ENCODE measurements around the gene TBC1D21. TPM values are rescaled to one million over a fixed set of nuclear protein-coding genes. Genes with fewer than 3 reads are reported as not detected.

TBC1D21 gene
- total RNA-seq, 1 donor from 2014 or later, result not detected

- peaks cover 15% of the 10 kb centered on the region for H3K27me3 ChIP-seq (ENCODE audit: low read depth)
- intact Hi-C loops (cut with DNase I), result no loop called here
- H3K9me3 ChIP-seq, result no peaks in the 10 kb centered on the region
- no peak overlapping the region for H3K4me3 ChIP-seq
- ATAC-seq (no peak), DNase-seq (no peak)
- no peak overlapping the region for H3K27ac ChIP-seq
- H3K36me3 ChIP-seq, result no peaks in the 10 kb centered on the region
- peak; percentile 58 for TF ChIP-seq CTCF (IDR thresholded peaks at IDR 0.05)
- H3K4me1 ChIP-seq, result no peaks in the 10 kb centered on the region
These were observed 636 bp downstream of the TBC1D21 start for GRCh38 chr15:73873889-73874511.

- ATAC-seq, result no peak
- no peak overlapping the region for H3K27ac ChIP-seq
- no peak overlapping the region for H3K4me3 ChIP-seq
- H3K9me3 ChIP-seq, result no peaks in the 10 kb centered on the region
- H3K27me3 ChIP-seq (ENCODE audit: low read depth), result peaks cover 20% of the 10 kb centered on the region
- TF ChIP-seq CTCF (IDR thresholded peaks at IDR 0.05), result no peak
- intact Hi-C loops (cut with DNase I), result no loop called here
- H3K4me1 ChIP-seq, result no peaks in the 10 kb centered on the region
- no peak for DNase-seq
- no peaks in the 10 kb centered on the region for H3K36me3 ChIP-seq
These were observed 6.1 kb downstream of the TBC1D21 start for GRCh38 chr15:73879426-73879825.

- no peak for ATAC-seq
- intact Hi-C loops (cut with DNase I), result no loop called here
- no peak overlapping the region for H3K4me3 ChIP-seq
- no peaks in the 10 kb centered on the region for H3K4me1 ChIP-seq
- H3K27me3 ChIP-seq (ENCODE audit: low read depth), result peaks cover 13% of the 10 kb centered on the region
- TF ChIP-seq CTCF (IDR thresholded peaks at IDR 0.05), result no peak
- H3K27ac ChIP-seq, result no peak overlapping the region
- H3K9me3 ChIP-seq, result no peaks in the 10 kb centered on the region
- DNase-seq, result no peak
- no peaks in the 10 kb centered on the region for H3K36me3 ChIP-seq
These were observed 8.4 kb downstream of the TBC1D21 start for GRCh38 chr15:73881579-73882320.

- Histone ChIP-seq H3K4me1 (no peaks in the 10 kb centered on the region), H3K36me3 (no peaks in the 10 kb centered on the region), H3K9me3 (no peaks in the 10 kb centered on the region), H3K4me3 (no peak overlapping the region), H3K27ac (no peak overlapping the region), H3K27me3 (ENCODE audit: low read depth) (peaks cover 13% of the 10 kb centered on the region)
- intact Hi-C loops (cut with DNase I), result no loop called here
- no peak for ATAC-seq
- no peak for DNase-seq
- TF ChIP-seq CTCF (IDR thresholded peaks at IDR 0.05), result no peak
These were observed 9.5 kb downstream of the TBC1D21 start for GRCh38 chr15:73882761-73883419.

GRCh38 chr15:73884159-73884558, 10.8 kb downstream of the TBC1D21 start:
- DNase-seq (no peak), ATAC-seq (no peak)
- H3K9me3 ChIP-seq, result no peaks in the 10 kb centered on the region
- H3K27ac ChIP-seq, result no peak overlapping the region
- H3K4me1 ChIP-seq, result no peaks in the 10 kb centered on the region
- no peak overlapping the region for H3K4me3 ChIP-seq
- H3K36me3 ChIP-seq, result no peaks in the 10 kb centered on the region
- peaks cover 13% of the 10 kb centered on the region for H3K27me3 ChIP-seq (ENCODE audit: low read depth)
- intact Hi-C loops (cut with DNase I), result no loop called here
- no peak for TF ChIP-seq CTCF (IDR thresholded peaks at IDR 0.05)
